Heart right ventricle (tissue), 16 donors: Measurements from ENCODE around the gene ERCC1. TPM values are rescaled to one million over a fixed set of nuclear protein-coding genes. Genes with fewer than 3 reads are reported as not detected.
A peak's percentile ranks its signal among the peaks of the same experiment; 100 is the strongest.

ENCODE experiments used
- ATAC-seq, 8 donors: fragments of 200-7000 bp; cut with Tn5 transposase; one replicate each; pipeline ENCODE4 v1.9.1; 2020; ENCODE audit warnings: mild to moderate bottlenecking in 8 of 8, moderate library complexity in 8 of 8, moderate number of reproducible peaks in 1 of 8
- DNase-seq, 2 donors: peaks; one replicate each; pipeline ENCODE4 v3.0.0-alpha.2; 2020
- H3K27ac ChIP-seq, 10 donors: fragments of 200-600 bp; sonication (generic) in 2 of 10; one replicate each; pipeline versions ENCODE4 v1.5.0 to v1.8.0; 2020 to 2022; ENCODE audit warnings: mild to moderate bottlenecking in 3 of 10
- H3K27me3 ChIP-seq, 7 donors: fragments of 200-600 bp; one replicate each; pipeline ENCODE4 v1.8.0; 2021 to 2022; ENCODE audit warnings: mild to moderate bottlenecking in 2 of 7
- H3K36me3 ChIP-seq, 9 donors: fragments of 200-600 bp; sonication (generic) in 1 of 9; one replicate each; pipeline versions ENCODE4 v1.5.0 to v1.8.0; 2020 to 2022; ENCODE audit warnings: mild to moderate bottlenecking in 2 of 9
- H3K4me1 ChIP-seq, 9 donors: fragments of 200-600 bp; sonication (generic) in 1 of 9; one replicate each; pipeline versions ENCODE4 v1.5.0 to v1.8.0; 2020 to 2022; ENCODE audit warnings: mild to moderate bottlenecking in 4 of 9
- H3K4me3 ChIP-seq, 10 donors: fragments of 200-600 bp; sonication (generic) in 2 of 10; one replicate each; pipeline versions ENCODE4 v1.5.0 to v1.8.0; 2020 to 2022; ENCODE audit warnings: mild to moderate bottlenecking in 7 of 10, moderate library complexity in 2 of 10
- H3K9me3 ChIP-seq, 11 donors: fragments of 200-600 bp in 10 of 11; sonication (generic) in 2 of 11; one replicate each; pipeline versions ENCODE4 v1.5.0 to v1.8.0; 2013 to 2022; ENCODE audit warnings: mild to moderate bottlenecking in 2 of 11, control low read depth in 1 of 11, moderate library complexity in 1 of 11
- CTCF ChIP-seq, 9 donors: fragments of 200-600 bp; sonication (generic) in 2 of 9; IDR thresholded peaks; one replicate each; pipeline versions ENCODE4 v1.5.0 to v1.8.0; 2021 to 2022; ENCODE audit warnings: antibody characterized with exemption in 9 of 9, mild to moderate bottlenecking in 5 of 9, moderate library complexity in 1 of 9
- WGBS, 2 donors: extraction: QIAGEN DNeasy Blood & Tissue Kit; methylation state at CpG; one replicate each; pipeline ENCODE4 v1.1.7; 2013; ENCODE audit warnings: inconsistent platforms in 1 of 2; 5-methylcytosine and 5-hydroxymethylcytosine counted together
- intact Hi-C, 10 donors: fragments of 100-400 bp; cut with DNase I; formaldehyde crosslinking; loops; one replicate each; pipeline versions ENCODE4 v1.11.1 to v1.14.2; 2022
- polyA plus RNA-seq, 2 donors: library from polyadenylated mRNA; stranded (reverse); fragments of 200-250 nt; gene quantifications; one replicate each; pipeline ENCODE4 v1.2.3, GENCODE V29; 2013
- total RNA-seq, 10 donors: library from RNA; stranded (reverse); fragmentation: NEBNext Ultra II Directional in 3 of 10; extraction: Animal tissue kit (Norgen Biotek cat#: 25700) in 3 of 10; gene quantifications; one replicate each; pipeline versions ENCODE4 v1.2.1 to v1.2.4, GENCODE V29; 2021 to 2023
- donor health status: Arrhythmogenic right ventricular cardiomyopathy.
- donor health status: ischemic (EF 13 %, LVEDD 7.1; RV severe dilation, severe dysfunction).
- donor health status: healthy with polysubstance abuse.
- donor health status: DM: no; HTN: yes; CAD: no.
- donor health status: DM: no; HTN: no; CAD: no.
- donor health status: ischemic (EF 25% LVEDD 6.9; RV normal size, moderate dysfunction).
- donor health status: ischemic (EF 25% LVEDD 5.7; RV mildly dilated, moderate dysfunction).
- donor health status: healthy.
- donor health status: DM: yes; HTN: yes; CAD: no.
- donor health status: Ischemic cardiomyopathy.
- donor health status: ischemic (EF 35%, LVEDD 5.7; RV mildly dilated, moderate dysfunction).
- donor health status: nonischemic (EF 11% LVEDD 7.7; RV severe dilation, severe dysfunction).
- donor health status: DM: yes; HTN: yes; CAD: no.
- donor health status: PGD.
- donor health status: ischemic (EF 29% LVEDD 5.4; RV normal size, mild dysfunction).
- donor health status: nonischemic (EF 23%, LVEDD 6.1; RV moderate dilation, normal function).

The ERCC1 gene
- total and polyA plus RNA-seq, 12 donors = 113 to 194 (median 143) TPM

GRCh38 chr19:45446295-45446694 lies 22.6 kb upstream of the ERCC1 start:
- DNase-seq = no peak
- Histone ChIP-seq H3K27me3 (no peaks in the 10 kb centered on the region), H3K36me3 (no peaks in the 10 kb centered on the region), H3K4me3 (no peak overlapping the region), H3K4me1 (peaks cover 5 to 53% (median 40%) of the 10 kb centered on the region in 9 donors), H3K27ac (no peak overlapping the region), H3K9me3 (no peaks in the 10 kb centered on the region)
- ATAC-seq = no peak
- 87 to 88% methylated on average over 6 of the region's 6 CpGs for WGBS, 2 donors
- intact Hi-C loops = loop anchor here in 1 of 10 donors (10.0 kb wide), 1 partner anchor 199 kb away; no protein-coding TSS in a partner anchor
- peak in 6 of 9 donors; percentile 28 to 42 (median 37) for TF ChIP-seq CTCF (IDR thresholded peaks at IDR 0.05)

DNA sequence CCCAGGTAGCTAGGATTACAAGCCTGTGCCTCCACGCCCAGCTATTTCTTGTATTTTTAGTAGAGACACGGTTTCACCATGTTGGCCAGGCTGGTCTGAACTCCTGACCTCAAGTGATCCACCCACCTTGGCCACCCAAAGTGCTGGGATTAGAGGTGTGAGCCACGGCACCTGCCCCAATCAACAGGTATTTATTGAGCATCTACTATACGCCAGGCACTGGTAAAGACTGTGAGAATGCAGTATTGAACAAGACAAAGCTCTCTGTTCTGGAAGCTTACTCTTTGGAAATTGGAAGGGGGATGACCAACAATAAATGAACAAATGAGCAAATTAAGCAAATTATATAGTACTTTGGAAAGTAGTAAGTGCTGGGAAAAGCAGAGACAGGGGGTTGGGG lies 21.4 kb upstream of the ERCC1 start:
- TF ChIP-seq CTCF (IDR thresholded peaks at IDR 0.05) = no peak
- intact Hi-C loops = loop anchor here in 1 of 10 donors (10.0 kb wide), 1 partner anchor 200 kb away; no protein-coding TSS in a partner anchor
- peaks cover 3 to 55% (median 41%) of the 10 kb centered on the region in 9 donors for H3K4me1 ChIP-seq
- no peaks in the 10 kb centered on the region for H3K36me3 ChIP-seq
- no peaks in the 10 kb centered on the region for H3K27me3 ChIP-seq
- H3K9me3 ChIP-seq = no peaks in the 10 kb centered on the region
- ATAC-seq (no peak), DNase-seq (no peak)
- H3K27ac ChIP-seq = peak overlapping the region in 4 of 10 donors; percentile 76 to 96 (median 91)
- WGBS, 2 donors = 90 to 96% methylated on average over 4 of the region's 4 CpGs
- no peak overlapping the region for H3K4me3 ChIP-seq

DNA sequence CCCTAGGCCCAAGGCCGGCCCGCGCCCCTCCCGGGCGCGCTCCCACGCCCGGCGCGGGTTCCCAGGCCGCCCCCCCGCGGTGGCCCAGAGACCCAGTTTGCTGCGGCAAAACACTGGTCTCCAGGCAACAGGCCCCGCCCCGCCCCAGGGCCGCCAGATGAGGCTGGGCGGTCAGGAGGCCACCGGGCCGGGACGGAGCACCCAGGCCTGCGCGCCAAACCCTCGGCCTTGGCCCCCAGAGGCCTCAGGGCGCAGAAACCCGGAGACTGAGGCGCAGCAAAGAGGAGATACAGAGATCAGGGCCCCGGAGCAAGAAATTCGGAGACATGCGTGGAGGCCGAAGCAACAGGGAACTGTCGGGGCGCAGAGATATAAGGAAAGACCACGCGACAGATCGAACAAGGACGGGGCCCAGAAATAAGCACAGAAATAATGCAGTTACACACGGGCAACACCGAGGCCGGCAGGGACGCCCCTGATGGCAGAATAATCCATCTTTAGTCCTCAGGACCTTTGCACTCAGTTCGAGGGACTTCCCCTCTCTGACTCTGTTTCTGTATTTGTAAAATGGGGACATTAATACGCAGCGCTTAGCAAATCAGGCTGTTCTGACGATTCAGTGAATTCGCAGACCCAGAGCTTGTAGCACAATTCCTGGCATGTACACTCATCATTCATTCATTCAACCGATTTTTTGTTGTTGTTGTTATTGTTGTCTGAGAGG lies 20.8 kb upstream of the ERCC1 start:
- intact Hi-C loops = loop anchor here in 2 of 10 donors (5.0 to 10.0 kb wide), 2 partner anchors 158 to 200 kb away; partner anchors contain the start of gene GPR4 (in 1 of the 2)

More for the DNA sequence above, 20.8 kb upstream of the ERCC1 start:
- Histone ChIP-seq H3K4me1 (peaks cover 0 to 52% (median 39%) of the 10 kb centered on the region in 9 donors), H3K9me3 (no peaks in the 10 kb centered on the region), H3K36me3 (no peaks in the 10 kb centered on the region), H3K27me3 (no peaks in the 10 kb centered on the region), H3K27ac (peak overlapping the region; percentile 76 to 96 (median 88)), H3K4me3 (peak overlapping the region in 9 of 10 donors; percentile 27 to 58 (median 49))
- peak; percentile 73 to 84 (median 81) for ATAC-seq
- WGBS, 2 donors = 12 to 15% methylated on average over 39 to 47 of the region's 47 CpGs
- TF ChIP-seq CTCF (IDR thresholded peaks at IDR 0.05) = no peak
- DNase-seq = peak; percentile 96 to 98
